ENCODE measurements around the gene PSENEN. TPM values are rescaled to one million over a fixed set of nuclear protein-coding genes. Genes with fewer than 3 reads are reported as not detected.

PSENEN gene
- total and polyA plus RNA-seq, 2 of the 8 experiments (the other 6 are each of a cell fraction or from before 2014, with no cell fraction given) = 66.7 to 75.3 TPM

DNA sequence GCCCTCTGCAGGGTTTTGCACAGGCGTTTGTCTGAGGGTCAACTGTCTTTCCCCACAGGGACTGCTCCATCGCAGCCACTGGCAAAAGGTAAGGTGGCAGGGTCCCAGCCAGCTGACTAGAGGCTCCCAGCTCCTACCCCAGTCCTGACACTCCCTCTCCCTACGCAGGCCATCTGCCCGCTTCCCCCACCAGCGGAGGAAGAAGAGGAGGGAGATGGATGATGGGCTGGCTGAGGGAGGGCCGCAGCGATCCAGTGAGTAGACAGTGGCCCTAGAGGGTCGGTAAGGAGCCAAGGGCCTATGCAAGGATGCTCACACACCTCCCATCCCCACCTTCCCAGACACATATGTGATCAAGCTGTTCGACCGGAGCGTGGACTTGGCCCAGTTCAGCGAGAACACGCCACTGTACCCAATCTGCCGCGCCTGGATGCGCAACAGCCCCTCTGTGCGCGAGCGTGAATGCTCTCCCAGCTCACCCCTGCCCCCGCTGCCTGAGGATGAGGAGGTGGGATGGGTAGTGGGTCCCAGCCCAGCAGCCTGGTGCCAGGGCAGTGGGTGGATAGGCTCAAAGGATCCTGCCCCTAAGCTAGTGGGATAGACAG, 7.4 kb downstream of the PSENEN start:
- Histone ChIP-seq H3K56ac (replicated peaks; ENCODE audit: insufficient read length, low read depth, low read length) (no peak overlapping the region), H2AFZ (ENCODE audit: low read length) (no peak overlapping the region), H3K23ac (ENCODE audit: insufficient read length) (no peak overlapping the region), H4K91ac (replicated peaks; ENCODE audit: insufficient read length, low read length) (no peak overlapping the region), H4K8ac (ENCODE audit: extremely low read depth, insufficient read depth, low read length) (peak overlapping the region; percentile 12), H3K4ac (replicated peaks; ENCODE audit: insufficient read length, low read depth, low read length) (no peak overlapping the region), H2BK120ac (replicated peaks; ENCODE audit: low read depth, low read length) (no peak overlapping the region), H3K9ac (replicated peaks in 1 of 4; ENCODE audit: extremely low read depth in 1 of 4, low read depth in 3 of 4, low read length in 3 of 4) (no peak overlapping the region; a peak in 1 of 7 replicates), H3K79me2 (ENCODE audit: control insufficient read depth in 1 of 2, insufficient read depth in 2 of 2, low read length in 2 of 2) (no peaks in the 10 kb centered on the region), H3K27me3 (replicated peaks in 1 of 4; ENCODE audit: control insufficient read depth in 3 of 4, extremely low read depth in 1 of 4, insufficient read depth in 3 of 4, low read length in 3 of 4) (peaks cover 0 to 17% (median 11%) of the 10 kb centered on the region in 4 experiments; a peak in 5 of 7 replicates), H3K4me2 (ENCODE audit: insufficient read depth in 1 of 2, low read depth in 2 of 2, low read length in 2 of 2) (no peak overlapping the region), H3K79me1 (ENCODE audit: low read depth, low read length) (no peaks in the 10 kb centered on the region), H4K20me1 (replicated peaks in 1 of 2; ENCODE audit: control insufficient read depth in 1 of 2, insufficient read depth in 2 of 2, low read length in 2 of 2) (no peaks in the 10 kb centered on the region), H2BK20ac (ENCODE audit: low read length) (no peak overlapping the region), H3K36me3 (ENCODE audit: control insufficient read depth in 2 of 4, insufficient read depth in 4 of 4, low read length in 3 of 4) (no peaks in the 10 kb centered on the region), H2AK5ac (ENCODE audit: low read depth, low read length) (no peak overlapping the region), H3K27ac (ENCODE audit: low read depth, low read length) (no peak overlapping the region), H3K23me2 (ENCODE audit: low read depth, low read length) (peaks cover 17% of the 10 kb centered on the region), H2BK15ac (ENCODE audit: low read length) (no peak overlapping the region), H3K9me3 (ENCODE audit: insufficient read depth in 2 of 2, low read depth in 1 of 2, low read length in 1 of 2) (no peaks in the 10 kb centered on the region), H2BK5ac (ENCODE audit: low read depth, low read length) (no peak overlapping the region), H3K14ac (ENCODE audit: insufficient read length) (no peak overlapping the region), H3K18ac (ENCODE audit: extremely low read depth, low read length) (no peak overlapping the region), H4K5ac (ENCODE audit: insufficient read length, low read depth, low read length) (no peak overlapping the region), H2BK12ac (ENCODE audit: low read depth, low read length) (no peak overlapping the region), H3K4me1 (replicated peaks in 1 of 4; ENCODE audit: control insufficient read depth in 3 of 4, insufficient read depth in 4 of 4, low read length in 3 of 4) (peaks cover 0 to 18% (median 10%) of the 10 kb centered on the region in 4 experiments; a peak in 5 of 7 replicates), H3K4me3 (ENCODE audit: extremely low read depth in 1 of 4, insufficient read depth in 2 of 4, low read depth in 3 of 4, low read length in 4 of 4) (no peak overlapping the region)
- ChIA-PET CTCF (ENCODE audit: partially characterized antibody) (interaction anchor here (1.3 kb wide), 1 partner anchor 12 kb away, joined by 4 read pairs; no protein-coding TSS in a partner anchor), POLR2A (ENCODE audit: partially characterized antibody) (interaction anchor here (1.0 kb wide), 2 partner anchors 8 to 12 kb away, joined by 3 to 4 read pairs; no protein-coding TSS in a partner anchor)
- WGBS, 2 experiments (ENCODE audit: extremely low coverage in 1 of 2, insufficient coverage in 1 of 2, insufficient read length in 1 of 2, insufficient replicate concordance in 2 of 2, low coverage in 1 of 2, low lambda C conversion rate in 2 of 2, missing lambda C conversion rate in 1 of 2) = 93% methylated on average over 20 of the region's 20 CpGs; no CpG with 5 or more reads in 1 of the 2 experiments
- FAIRE-seq = no peak
- TF ChIP-seq RXRA (IDR thresholded peaks at IDR 0.05; ENCODE audit: insufficient read depth, low read depth, low read length) (no peak), EZH2 (IDR thresholded peaks at IDR 0.05; ENCODE audit: low read depth, low read length, severe bottlenecking) (no peak), USF2 (IDR thresholded peaks at IDR 0.05; ENCODE audit: low read length) (no peak), HDAC2 (IDR thresholded peaks at IDR 0.05; ENCODE audit: borderline replicate concordance in 1 of 2, low read depth in 2 of 2, low read length in 2 of 2) (no peak), TCF12 (IDR thresholded peaks at IDR 0.05; ENCODE audit: low read depth, low read length) (no peak), RNF2 (IDR thresholded peaks at IDR 0.05; ENCODE audit: borderline replicate concordance, low read depth, low read length, missing control alignments, poor library complexity, severe bottlenecking) (no peak), TEAD4 (IDR thresholded peaks at IDR 0.05; ENCODE audit: low read depth, low read length) (no peak)
- DNase-seq (ENCODE audit: low read depth in 1 of 2, low spot score in 2 of 2) = no peak

Data from H1 (cell line).